ENCODE data around the gene CD40. TPM values are rescaled to one million over a fixed set of nuclear protein-coding genes. Genes with fewer than 3 reads are reported as not detected.

CD40 gene
- total and polyA plus RNA-seq, 2 donors = 3.1 to 21.3 TPM

DNA sequence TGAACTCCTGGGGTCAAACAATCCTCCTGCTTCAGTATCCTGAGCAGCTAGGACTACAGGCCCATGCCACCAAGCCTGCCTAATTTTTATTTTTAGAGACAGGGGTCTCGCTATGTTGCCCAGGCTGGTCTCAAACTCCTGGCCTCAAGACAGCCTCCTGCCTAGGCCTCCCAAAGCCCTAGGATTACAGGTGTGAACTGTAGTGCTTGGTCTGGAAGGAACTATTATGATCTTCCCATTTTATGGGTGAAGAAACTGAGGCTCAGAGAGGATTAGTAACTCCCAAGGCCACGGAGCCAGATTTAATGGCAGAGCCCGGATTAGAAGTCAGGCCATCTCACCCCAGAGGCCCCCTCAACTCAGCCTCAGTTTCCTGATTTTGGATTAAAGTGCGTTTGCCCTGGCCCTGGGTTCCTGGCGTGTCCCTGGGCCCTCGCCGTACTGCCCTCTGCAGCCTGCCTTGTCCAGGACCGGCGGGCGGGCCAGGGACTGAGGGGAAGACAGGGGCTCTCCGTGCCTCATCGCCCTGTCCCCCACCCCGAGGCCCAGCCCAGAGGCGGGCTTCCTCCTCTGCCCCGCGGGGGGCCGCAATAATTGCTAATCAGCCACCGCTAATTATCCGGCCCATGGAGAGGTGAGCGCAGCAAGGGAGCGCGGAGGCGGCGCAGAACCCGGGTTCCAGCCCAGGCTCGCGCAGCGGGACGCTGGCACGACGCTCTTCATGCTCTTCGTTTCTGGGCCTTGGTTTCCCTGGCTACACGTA, 34.9 kb downstream of the CD40 start:
- no peak for DNase-seq (ENCODE audit: extremely low spot score)

DNA sequence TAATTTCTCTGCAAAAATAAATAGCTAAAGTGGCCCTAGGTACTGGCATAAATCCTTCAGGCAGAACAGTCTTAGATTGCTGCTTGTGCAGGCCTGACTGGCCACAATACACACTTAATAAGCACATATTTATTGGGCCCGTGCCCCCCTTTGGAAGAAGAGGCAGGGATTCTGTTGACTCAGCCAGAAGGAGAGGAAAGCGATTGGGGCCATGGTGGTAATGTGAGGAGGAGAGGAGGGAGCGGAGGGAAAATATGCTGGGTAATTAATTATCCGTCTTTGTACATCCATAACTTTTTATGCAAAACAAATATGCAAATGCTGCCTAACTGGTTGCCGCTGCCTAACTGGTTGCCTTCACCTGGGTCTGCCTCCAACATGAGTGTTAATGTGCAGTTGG, 36.2 kb downstream of the CD40 start:
- Histone ChIP-seq H3K4me3 (ENCODE audit: low read depth, low read length) (no peak overlapping the region), H3K4me1 (ENCODE audit: insufficient read depth) (no peaks in the 10 kb centered on the region), H3K36me3 (ENCODE audit: insufficient read depth) (no peaks in the 10 kb centered on the region), H3K27ac (ENCODE audit: low read depth) (no peak overlapping the region)
- DNase-seq (ENCODE audit: extremely low spot score) = no peak
- WGBS = 75% methylated on average over 5 of the region's 5 CpGs

More for the DNA sequence above, 34.9 kb downstream of the CD40 start:
- WGBS = 58% methylated on average over 33 of the region's 33 CpGs
- H3K36me3 ChIP-seq (ENCODE audit: insufficient read depth) = no peaks in the 10 kb centered on the region
- H3K4me3 ChIP-seq (ENCODE audit: low read depth, low read length) = no peak overlapping the region
- H3K4me1 ChIP-seq (ENCODE audit: insufficient read depth) = no peaks in the 10 kb centered on the region
- H3K27ac ChIP-seq (ENCODE audit: low read depth) = no peak overlapping the region

DNA sequence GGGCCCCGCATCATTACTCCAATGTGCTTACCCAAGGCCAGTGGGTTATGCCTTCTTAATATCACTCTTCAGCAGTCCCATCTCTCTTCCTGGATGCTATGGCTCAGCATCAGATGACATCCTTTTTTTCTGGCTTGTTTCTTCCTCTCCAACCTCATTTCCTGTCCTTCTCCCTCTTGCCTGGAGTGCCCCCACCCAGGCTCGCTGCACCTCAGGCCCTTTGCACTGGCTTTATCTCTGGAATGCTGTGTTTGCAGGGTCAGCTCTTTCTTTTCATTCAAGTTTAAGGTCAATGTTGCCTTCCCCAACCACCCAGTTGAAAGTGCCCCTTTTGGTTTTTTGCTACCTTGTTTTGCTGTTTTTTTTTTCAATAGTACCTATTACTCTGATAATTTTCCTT, 36.7 kb downstream of the CD40 start:
- no peak for DNase-seq (ENCODE audit: extremely low spot score)
- Histone ChIP-seq H3K36me3 (ENCODE audit: insufficient read depth) (no peaks in the 10 kb centered on the region), H3K4me3 (ENCODE audit: low read depth, low read length) (no peak overlapping the region), H3K27ac (ENCODE audit: low read depth) (no peak overlapping the region), H3K4me1 (ENCODE audit: insufficient read depth) (no peaks in the 10 kb centered on the region)
- WGBS = 81% methylated on average over 2 of the region's 2 CpGs

DNA sequence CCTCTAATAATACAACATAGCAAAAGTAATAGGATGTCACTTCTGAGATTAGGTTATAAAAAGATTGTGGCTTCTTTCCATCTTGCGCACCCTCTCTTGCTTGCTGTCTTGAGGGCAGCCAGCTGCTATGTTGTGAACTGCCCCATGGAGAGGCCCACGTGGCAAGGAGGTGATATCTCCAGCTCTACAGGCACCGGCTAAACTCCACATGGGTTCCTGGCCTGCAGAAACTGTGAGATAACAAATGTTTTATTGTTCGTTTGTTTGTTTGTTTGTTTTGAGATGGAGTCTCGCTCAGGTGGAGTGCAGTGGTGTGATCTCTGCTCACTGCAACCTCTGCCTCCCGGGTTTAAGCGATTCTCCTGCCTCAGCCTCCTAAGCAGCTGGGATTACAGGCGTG, 38.0 kb downstream of the CD40 start:
- Histone ChIP-seq H3K4me3 (ENCODE audit: low read depth, low read length) (no peak overlapping the region), H3K36me3 (ENCODE audit: insufficient read depth) (no peaks in the 10 kb centered on the region), H3K4me1 (ENCODE audit: insufficient read depth) (no peaks in the 10 kb centered on the region), H3K27ac (ENCODE audit: low read depth) (no peak overlapping the region)
- 46% methylated on average over 8 of the region's 8 CpGs for WGBS
- DNase-seq (ENCODE audit: extremely low spot score) = no peak

GRCh38 chr20:46157076-46157592, 39.0 kb downstream of the CD40 start:
- no peaks in the 10 kb centered on the region for H3K4me1 ChIP-seq (ENCODE audit: insufficient read depth)
- WGBS = 66% methylated on average over 6 of the region's 6 CpGs
- no peak for DNase-seq (ENCODE audit: extremely low spot score)
- H3K4me3 ChIP-seq (ENCODE audit: low read depth, low read length) = no peak overlapping the region
- no peak overlapping the region for H3K27ac ChIP-seq (ENCODE audit: low read depth)
- no peaks in the 10 kb centered on the region for H3K36me3 ChIP-seq (ENCODE audit: insufficient read depth)

DNA sequence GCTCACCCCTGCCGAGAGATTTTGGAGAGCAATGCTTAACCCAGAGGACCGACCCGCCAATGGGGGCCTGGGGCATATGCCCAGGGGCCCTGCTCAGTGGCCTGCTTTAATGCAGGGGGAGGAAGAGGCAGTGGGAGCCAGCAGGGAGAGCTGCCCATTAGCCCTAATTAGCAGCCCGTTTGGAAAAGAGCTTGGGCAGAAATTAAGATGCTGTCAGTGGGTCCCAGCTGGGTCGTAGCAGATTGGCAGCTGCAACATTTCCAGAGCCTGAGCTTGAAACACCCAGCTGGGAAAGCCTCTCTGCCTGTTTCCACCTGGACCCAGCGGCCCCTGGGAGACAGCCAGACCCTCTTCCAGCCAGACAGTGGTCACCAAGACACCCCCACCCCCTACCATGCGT, 39.5 kb downstream of the CD40 start:
- H3K4me3 ChIP-seq (ENCODE audit: low read depth, low read length) = no peak overlapping the region
- 41% methylated on average over 7 of the region's 7 CpGs for WGBS
- H3K27ac ChIP-seq (ENCODE audit: low read depth) = no peak overlapping the region
- no peaks in the 10 kb centered on the region for H3K36me3 ChIP-seq (ENCODE audit: insufficient read depth)
- DNase-seq (ENCODE audit: extremely low spot score) = no peak
- H3K4me1 ChIP-seq (ENCODE audit: insufficient read depth) = no peaks in the 10 kb centered on the region

DNA sequence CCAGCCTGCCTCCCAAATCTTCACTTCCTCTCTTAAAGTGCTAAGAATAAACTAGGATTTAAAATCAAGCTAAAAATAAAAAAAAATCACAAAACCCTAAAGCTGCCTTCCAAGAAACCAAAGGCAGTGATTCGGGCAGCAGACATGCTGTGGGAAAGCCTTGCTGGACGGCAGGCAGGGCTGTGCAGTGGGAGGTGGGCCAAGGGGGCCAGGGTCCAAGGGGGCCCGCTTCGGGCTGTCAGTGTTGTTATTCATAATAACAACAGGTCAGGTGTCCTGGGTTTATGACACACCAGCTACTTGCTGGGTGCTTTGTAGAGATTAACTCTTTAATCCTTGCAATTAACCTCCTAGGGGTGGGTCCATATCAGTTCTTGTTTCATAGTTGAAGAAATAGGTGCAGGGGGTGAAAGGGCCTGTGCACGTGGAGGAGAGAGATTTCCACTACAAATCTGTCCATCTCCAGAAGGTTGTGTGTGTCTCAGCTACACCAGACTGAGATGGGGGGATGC, 40.4 kb downstream of the CD40 start:
- Histone ChIP-seq H3K4me3 (ENCODE audit: low read depth, low read length) (no peak overlapping the region), H3K36me3 (ENCODE audit: insufficient read depth) (no peaks in the 10 kb centered on the region)
- no peak for DNase-seq (ENCODE audit: extremely low spot score)

DNA sequence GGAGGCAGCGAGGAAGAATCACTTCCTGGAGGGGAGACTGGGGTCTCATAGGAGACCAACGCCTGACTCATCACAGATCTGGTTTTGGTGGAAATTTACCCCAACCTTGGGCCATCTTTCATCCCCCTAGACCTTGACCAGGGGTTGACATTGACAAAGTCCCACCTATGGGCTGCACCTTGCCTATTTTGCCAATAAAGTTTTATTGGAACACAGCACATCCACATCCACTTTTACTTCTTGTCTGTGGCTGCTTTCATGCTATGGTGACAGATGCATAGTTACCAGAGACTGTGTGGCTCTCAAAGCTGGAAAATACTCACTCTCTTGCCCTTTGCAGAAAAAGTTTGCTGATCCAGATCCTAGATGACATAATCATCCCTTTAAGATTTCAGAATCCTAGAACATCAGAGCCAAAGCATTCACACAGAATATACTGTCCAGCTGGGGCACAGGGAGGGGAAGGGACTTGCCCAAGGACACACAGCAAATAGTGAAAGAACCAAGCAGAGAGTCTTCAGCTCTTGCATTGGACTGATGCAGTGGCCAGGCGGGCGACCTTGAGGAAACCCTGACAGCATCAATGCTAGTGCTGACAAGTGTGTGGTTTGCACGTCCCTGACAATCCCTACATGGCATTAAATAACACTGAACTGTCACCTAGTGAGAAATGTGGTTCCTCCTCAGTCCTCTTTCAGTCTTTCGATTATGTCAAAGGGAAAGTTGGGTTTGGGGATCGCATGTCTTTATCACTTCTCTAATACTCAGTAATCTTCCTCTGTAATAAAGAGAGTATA, 41.2 kb downstream of the CD40 start:
- DNase-seq (ENCODE audit: extremely low spot score) = no peak
- Histone ChIP-seq H3K4me3 (ENCODE audit: low read depth, low read length) (no peak overlapping the region), H3K27ac (ENCODE audit: low read depth) (no peak overlapping the region), H3K4me1 (ENCODE audit: insufficient read depth) (no peaks in the 10 kb centered on the region), H3K36me3 (ENCODE audit: insufficient read depth) (no peaks in the 10 kb centered on the region)
- 53% methylated on average over 7 of the region's 7 CpGs for WGBS

More for the DNA sequence above, 40.4 kb downstream of the CD40 start:
- 13% methylated on average over 5 of the region's 5 CpGs for WGBS
- no peaks in the 10 kb centered on the region for H3K4me1 ChIP-seq (ENCODE audit: insufficient read depth)
- no peak overlapping the region for H3K27ac ChIP-seq (ENCODE audit: low read depth)

DNA sequence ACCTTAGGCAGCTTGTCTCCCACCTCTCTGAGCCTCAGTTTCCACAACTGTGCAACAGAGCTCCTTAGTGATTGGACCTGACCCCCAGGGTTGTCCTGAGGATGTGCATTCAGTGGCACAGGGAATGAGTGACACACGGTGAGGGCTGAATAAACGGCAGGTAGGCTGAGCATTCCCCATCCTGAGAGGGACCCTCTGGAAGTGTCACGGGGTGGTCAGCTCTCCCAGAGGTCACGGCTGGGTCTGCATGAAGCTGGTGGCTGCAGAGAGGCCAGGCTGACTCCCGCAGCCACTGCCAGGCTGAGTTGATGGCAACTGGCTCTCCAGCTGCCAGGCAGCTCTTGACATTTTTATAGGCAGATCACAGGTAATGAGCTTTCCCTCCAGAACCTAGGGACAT, 42.5 kb downstream of the CD40 start:
- no peak overlapping the region for H3K4me3 ChIP-seq (ENCODE audit: low read depth, low read length)

GRCh38 chr20:46161921-46162320, 43.8 kb downstream of the CD40 start:
- H3K27ac ChIP-seq (ENCODE audit: low read depth) = no peak overlapping the region
- H3K36me3 ChIP-seq (ENCODE audit: insufficient read depth) = no peaks in the 10 kb centered on the region
- H3K4me3 ChIP-seq (ENCODE audit: low read depth, low read length) = no peak overlapping the region
- 76% methylated on average over 1 of the region's 1 CpG for WGBS
- no peaks in the 10 kb centered on the region for H3K4me1 ChIP-seq (ENCODE audit: insufficient read depth)
- DNase-seq (ENCODE audit: extremely low spot score) = no peak

More for the DNA sequence above, 42.5 kb downstream of the CD40 start:
- Histone ChIP-seq H3K4me1 (ENCODE audit: insufficient read depth) (no peaks in the 10 kb centered on the region), H3K36me3 (ENCODE audit: insufficient read depth) (no peaks in the 10 kb centered on the region), H3K27ac (ENCODE audit: low read depth) (no peak overlapping the region)
- DNase-seq (ENCODE audit: extremely low spot score) = no peak
- 49% methylated on average over 5 of the region's 5 CpGs for WGBS

GRCh38 chr20:46164254-46164653, 46.1 kb downstream of the CD40 start:
- WGBS = 51% methylated on average over 7 of the region's 7 CpGs
- H3K36me3 ChIP-seq (ENCODE audit: insufficient read depth) = no peaks in the 10 kb centered on the region

DNA sequence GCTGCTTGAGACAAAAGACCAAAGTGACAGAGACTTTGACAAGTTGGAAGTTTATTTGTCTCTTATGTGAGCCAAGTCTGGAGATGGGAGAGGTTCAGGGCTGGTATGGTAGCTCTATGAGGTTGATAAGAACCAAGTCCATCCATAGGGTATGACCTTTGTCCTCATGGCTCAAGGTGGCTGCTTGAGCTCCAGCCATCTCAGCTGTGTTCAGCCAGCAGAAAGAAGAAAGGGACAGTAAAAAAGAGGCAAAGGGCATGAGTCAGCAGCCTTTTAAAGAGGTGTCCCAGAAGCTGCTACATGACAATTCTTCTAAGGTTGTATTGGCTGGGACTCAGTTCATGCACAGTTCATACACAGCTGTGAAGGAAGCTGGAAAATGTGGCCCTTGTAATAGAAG, 49.0 kb downstream of the CD40 start:
- no peak for DNase-seq (ENCODE audit: extremely low spot score)
- Histone ChIP-seq H3K4me1 (ENCODE audit: insufficient read depth) (no peaks in the 10 kb centered on the region), H3K27ac (ENCODE audit: low read depth) (no peak overlapping the region), H3K4me3 (ENCODE audit: low read depth, low read length) (no peak overlapping the region), H3K36me3 (ENCODE audit: insufficient read depth) (no peaks in the 10 kb centered on the region)

More at GRCh38 chr20:46164254-46164653, 46.1 kb downstream of the CD40 start:
- DNase-seq (ENCODE audit: extremely low spot score) = no peak
- Histone ChIP-seq H3K4me3 (ENCODE audit: low read depth, low read length) (no peak overlapping the region), H3K27ac (ENCODE audit: low read depth) (no peak overlapping the region), H3K4me1 (ENCODE audit: insufficient read depth) (no peaks in the 10 kb centered on the region)

DNA sequence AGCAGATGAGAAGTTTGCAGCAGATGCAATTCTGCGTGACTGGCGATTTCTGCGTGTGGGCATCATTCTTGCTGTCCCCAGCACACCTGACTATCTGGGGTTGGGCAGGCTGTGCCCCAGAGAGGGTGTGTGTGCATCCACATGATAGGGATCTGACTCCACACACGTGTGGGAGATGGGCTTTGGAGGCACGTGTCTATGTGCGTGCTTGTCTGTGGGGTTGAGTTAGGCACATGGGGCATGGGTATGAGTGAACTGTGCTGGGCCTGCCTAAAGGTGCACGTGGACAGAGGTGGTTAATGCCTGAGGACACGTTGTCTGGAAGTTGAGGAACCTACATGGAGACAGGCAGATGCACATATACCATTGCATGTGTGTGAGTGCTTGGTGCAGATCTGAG, 50.3 kb downstream of the CD40 start:
- no peak overlapping the region for H3K27ac ChIP-seq (ENCODE audit: low read depth)
- H3K4me1 ChIP-seq (ENCODE audit: insufficient read depth) = no peaks in the 10 kb centered on the region
- H3K4me3 ChIP-seq (ENCODE audit: low read depth, low read length) = no peak overlapping the region
- WGBS = 63% methylated on average over 8 of the region's 8 CpGs
- no peak for DNase-seq (ENCODE audit: extremely low spot score)
- no peaks in the 10 kb centered on the region for H3K36me3 ChIP-seq (ENCODE audit: insufficient read depth)

Measured in urinary bladder (tissue), 4 donors.